GM12864 (cell line): ENCODE results near the gene TRAPPC2L.
A peak's percentile ranks its signal among the peaks of the same experiment; 100 is the strongest.

Experiments
- DNase-seq: peaks from one replicate; pipeline ENCODE4 v3.0.0-alpha.2; 2011; ENCODE audit warnings: low read depth
- H3K4me3 ChIP-seq: 2 replicates; pipeline ENCODE4 v1.5.1; 2011; ENCODE audit warnings: mild to moderate bottlenecking, low read depth, low read length, control low read depth
- CTCF ChIP-seq: IDR thresholded peaks from 2 replicates; pipeline ENCODE4 v1.5.1; 2011; ENCODE audit warnings: low read depth, mild to moderate bottlenecking, moderate library complexity, low read length, control low read depth, inconsistent platforms; ENCODE audit errors: missing control alignments

TRAPPC2L gene

DNA sequence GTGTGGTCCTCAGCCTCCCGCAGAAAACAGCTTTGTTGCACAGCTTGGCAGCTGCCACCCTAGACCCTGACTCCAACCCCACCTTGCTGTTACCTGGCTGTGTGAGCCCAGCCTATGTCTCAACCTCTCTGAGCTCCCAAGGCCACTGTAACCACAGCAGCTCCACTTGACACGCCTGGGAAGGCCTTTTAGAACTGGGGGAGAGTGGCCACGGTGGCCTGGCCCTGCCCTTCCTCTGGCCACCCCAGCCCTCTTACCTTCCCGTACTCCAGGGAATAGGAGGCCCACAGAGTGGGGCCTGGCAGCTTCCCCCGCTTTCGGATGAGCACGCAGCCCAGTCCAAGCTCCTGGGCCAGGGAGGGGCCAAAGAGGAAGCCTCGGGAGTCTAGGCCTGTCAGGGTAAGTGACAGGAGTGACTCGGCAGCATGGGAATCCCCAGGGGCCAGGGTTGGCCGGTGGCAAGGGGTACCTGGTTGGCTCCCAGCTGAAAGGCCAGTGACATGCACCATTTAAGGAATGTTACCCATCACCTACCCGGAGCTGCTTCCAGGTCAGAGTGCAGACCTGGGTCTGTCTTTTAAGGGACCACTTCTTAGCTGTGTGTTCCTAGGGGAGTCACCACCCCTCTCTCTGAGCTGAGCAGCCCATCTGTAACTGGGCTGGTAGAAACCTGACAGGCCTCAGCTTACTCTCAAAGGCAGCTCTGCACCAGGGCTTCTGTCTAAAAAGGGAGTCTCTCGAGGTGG, 46.6 kb upstream of the TRAPPC2L start:
- peak overlapping the region; percentile 72 for H3K4me3 ChIP-seq
- no peak for DNase-seq
- TF ChIP-seq CTCF, result no peak

DNA sequence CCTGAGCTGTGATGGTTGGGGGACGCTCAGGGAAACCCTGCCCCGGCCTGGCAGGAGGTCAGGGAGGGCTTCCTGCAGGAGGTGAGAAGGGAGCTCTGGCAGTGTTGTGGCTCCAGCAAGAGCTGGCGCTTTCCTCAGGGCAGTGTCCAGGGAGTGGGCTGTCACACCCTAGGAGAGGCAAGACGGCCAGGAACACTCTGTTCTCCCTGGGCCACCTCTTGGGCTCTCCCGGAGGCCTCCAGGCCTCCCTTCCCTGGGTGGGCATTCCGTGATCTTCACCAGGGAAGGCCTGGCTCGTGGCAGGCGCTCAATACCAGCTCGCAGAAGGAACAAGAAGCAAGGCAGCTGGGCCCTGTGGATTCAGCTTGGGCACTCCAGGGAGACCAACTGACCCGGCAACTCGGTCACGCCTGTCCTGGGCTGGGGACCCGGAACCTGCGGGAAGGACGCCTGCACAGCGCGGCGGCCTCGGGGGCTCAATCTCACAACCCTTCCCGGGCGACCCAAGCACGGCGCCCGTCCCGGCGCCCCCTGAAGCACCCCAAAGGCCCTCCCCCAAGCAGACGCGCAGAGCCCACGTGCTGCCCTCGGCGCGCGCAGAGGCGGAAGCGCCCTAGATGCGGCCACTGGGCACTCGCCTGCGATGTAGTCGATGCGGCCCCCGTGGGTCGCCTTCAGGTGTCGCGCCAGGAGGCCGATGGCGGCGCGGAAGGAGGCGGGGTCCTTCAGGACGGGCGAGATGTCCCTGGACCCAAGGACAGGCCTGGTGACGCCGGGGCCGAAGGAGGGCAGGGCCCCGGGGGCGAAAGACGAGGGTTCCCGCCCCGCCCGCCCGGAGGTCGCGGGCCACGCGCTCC, 45.8 kb upstream of the TRAPPC2L start:
- no peak for DNase-seq
- peak overlapping the region; percentile 72 for H3K4me3 ChIP-seq
- TF ChIP-seq CTCF, result no peak

GRCh38 chr16:88811769-88812512, 45.0 kb upstream of the TRAPPC2L start, which contains the start of gene APRT:
TSS of gene APRT (minus strand) at chr16:88811928. CDS start at chr16:88811899, 29 bp downstream.
- DNase-seq, result peak; percentile 87
- TF ChIP-seq CTCF, result no peak
- H3K4me3 ChIP-seq, result peak within 1 kb of the TSS; percentile 72

DNA sequence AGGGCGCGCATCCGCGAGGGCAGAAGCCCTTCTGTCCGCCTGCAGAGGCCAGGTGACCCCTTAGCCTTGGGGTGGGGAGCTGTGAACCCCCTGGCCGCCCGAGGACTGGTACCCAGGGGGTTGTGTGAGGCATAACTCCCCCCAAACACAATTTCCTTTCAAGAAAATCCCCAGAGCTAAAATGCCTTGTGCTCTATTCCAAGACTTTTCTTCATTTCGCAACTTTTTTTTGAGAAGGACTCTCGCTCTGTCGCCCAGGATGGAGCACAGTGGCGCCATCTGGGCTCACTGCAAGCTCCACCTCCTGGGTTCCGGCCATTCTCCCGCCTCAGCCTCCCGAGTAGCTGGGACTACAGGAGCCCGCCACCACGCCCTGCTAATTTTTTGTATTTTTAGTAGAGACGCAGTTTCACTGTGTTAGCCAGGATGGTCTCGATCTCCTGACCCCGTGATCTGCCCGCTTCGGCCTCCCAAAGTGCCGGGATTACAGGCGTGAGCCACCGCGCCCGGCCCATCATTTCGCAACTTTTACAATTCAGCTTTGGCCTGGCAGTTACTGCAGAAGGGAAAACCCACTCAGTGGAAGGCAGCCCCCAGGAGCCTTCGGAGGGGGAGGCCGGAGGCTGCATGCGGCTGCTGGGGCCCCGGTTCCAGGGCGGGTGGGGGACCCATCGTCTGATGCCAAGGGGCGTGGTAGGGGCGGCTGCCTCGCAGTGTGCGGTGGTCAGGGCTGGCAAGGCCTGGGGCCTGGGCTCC, 44.2 kb upstream of the TRAPPC2L start:
- DNase-seq, result no peak
- H3K4me3 ChIP-seq, result peak overlapping the region; percentile 72
- TF ChIP-seq CTCF, result no peak

DNA sequence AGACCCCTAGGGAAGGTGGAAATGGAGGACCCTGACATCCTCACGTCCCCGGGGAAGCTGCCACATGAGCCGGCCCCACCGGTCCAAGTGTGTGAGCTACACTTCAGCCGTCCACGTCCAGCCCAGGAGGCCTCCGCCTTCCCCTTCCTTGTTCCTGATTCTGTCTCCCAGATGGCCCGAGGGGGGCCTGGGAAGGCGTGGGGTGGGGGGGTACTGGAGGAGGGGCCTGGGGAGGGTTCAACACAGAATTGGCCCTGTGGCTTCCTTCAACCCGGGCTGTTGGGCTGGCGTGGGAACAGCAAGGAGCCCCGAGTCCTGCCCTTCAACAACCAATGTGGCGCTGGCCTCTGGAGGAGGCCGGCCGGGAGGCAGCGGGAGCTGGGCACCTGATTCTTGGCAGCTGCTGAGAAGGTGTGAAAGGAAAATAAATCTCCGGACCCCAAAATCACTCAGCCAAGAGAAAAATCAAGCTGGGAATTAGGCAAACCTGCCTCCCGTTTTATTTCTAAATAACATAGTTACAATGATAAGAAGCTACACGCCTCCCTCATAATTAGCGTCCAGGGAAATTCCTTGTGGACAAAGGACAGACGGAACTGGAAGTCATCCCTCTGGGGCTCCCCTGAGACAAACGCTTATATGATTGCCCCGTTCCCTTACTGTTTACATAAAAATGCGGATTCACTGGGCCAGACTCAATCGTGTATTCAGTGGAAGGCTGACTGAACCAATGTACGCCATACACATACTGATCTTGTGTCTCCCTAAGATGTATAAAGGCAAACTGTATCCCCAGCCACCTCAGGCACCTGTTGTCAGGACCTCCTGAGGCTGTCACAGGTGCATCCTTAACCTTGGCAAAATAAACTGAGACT, 43.4 kb upstream of the TRAPPC2L start:
- no peak overlapping the region for H3K4me3 ChIP-seq
- DNase-seq, result no peak
- no peak for TF ChIP-seq CTCF

DNA sequence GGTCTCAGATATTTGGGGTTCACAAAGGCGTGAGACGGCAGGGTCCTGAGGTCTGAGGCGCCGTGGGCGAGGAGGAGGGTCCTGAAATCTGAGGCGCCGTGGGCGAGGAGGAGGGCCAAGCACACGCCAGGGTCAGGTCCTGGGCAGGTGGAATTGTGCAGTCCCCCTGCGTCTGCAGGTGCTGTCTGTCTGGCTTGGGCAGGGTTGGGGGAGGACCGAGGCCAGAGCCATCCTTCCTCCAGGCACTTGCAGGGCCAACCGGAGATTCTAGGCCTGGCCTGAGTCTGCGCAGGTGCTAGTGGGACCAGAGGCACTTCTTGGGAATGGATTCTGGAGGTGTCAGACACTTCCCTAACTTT, 42.8 kb upstream of the TRAPPC2L start:
- H3K4me3 ChIP-seq, result no peak overlapping the region
- no peak for TF ChIP-seq CTCF
- DNase-seq, result no peak
